CD4-positive, CD25-positive, alpha-beta regulatory T cell (primary cell): ENCODE data around the gene SRP68. TPM values are rescaled to one million over a fixed set of nuclear protein-coding genes. Genes with fewer than 3 reads are reported as not detected.

Experiments used
- ATAC-seq, 2 donors: fragments of 150-1000 bp; cut with Tn5 transposase; one replicate each; pipeline ENCODE4 v1.10.0; 2021; ENCODE audit warnings: low read depth in 2 of 2, moderate number of reproducible peaks in 2 of 2, moderate library complexity in 1 of 2
- DNase-seq, 3 donors: peaks; one replicate each; pipeline versions ENCODE4 v3.0.0 to v3.0.0-alpha.2; 2012 to 2022; ENCODE audit warnings: mixed read lengths in 1 of 3
- H3K27ac ChIP-seq: one replicate; pipeline ENCODE4 v1.7.0; 2013; ENCODE audit warnings: mild to moderate bottlenecking, low read length; ENCODE audit not compliant: insufficient read depth, poor library complexity, severe bottlenecking
- H3K27me3 ChIP-seq: one replicate; pipeline ENCODE4 v1.7.0; 2013; ENCODE audit warnings: low read length; ENCODE audit not compliant: control insufficient read depth, insufficient read depth
- H3K36me3 ChIP-seq: one replicate; pipeline ENCODE4 v1.7.0; 2013; ENCODE audit warnings: mild to moderate bottlenecking, low read length, moderate library complexity; ENCODE audit not compliant: control insufficient read depth, insufficient read depth
- H3K4me1 ChIP-seq: 2 replicates; pipeline ENCODE4 v1.7.0; 2013; ENCODE audit warnings: mild to moderate bottlenecking, low read length; ENCODE audit not compliant: insufficient read depth, control insufficient read depth, poor library complexity, severe bottlenecking
- H3K4me3 ChIP-seq: one replicate; pipeline ENCODE4 v1.7.0; 2013; ENCODE audit warnings: low read depth, mild to moderate bottlenecking, low read length, moderate library complexity
- H3K9me3 ChIP-seq, 2 experiments: 1 replicate in 1 of 2; 2 replicates in 1 of 2; pipeline ENCODE4 v1.7.0; 2013; ENCODE audit warnings: low read length in 2 of 2, mild to moderate bottlenecking in 1 of 2, moderate library complexity in 1 of 2; ENCODE audit not compliant: control insufficient read depth in 2 of 2
- H3K27ac Mint-ChIP-seq, 3 donors: one replicate each; pipeline ENCODE4 v1.8.0; 2020 to 2022; ENCODE audit warnings: mild to moderate bottlenecking in 3 of 3, mixed read lengths in 3 of 3, moderate library complexity in 2 of 3
- H3K27me3 Mint-ChIP-seq: one replicate; pipeline ENCODE4 v1.8.0; 2022; ENCODE audit warnings: mild to moderate bottlenecking, mixed read lengths
- H3K36me3 Mint-ChIP-seq: one replicate; pipeline ENCODE4 v1.8.0; 2020; ENCODE audit warnings: mixed read lengths
- H3K4me1 Mint-ChIP-seq, 4 donors: one replicate each; pipeline ENCODE4 v1.8.0; 2020 to 2022; ENCODE audit warnings: mixed read lengths in 4 of 4, mild to moderate bottlenecking in 1 of 4
- H3K4me3 Mint-ChIP-seq, 4 donors: one replicate each; pipeline ENCODE4 v1.8.0; 2020 to 2022; ENCODE audit warnings: mild to moderate bottlenecking in 4 of 4, mixed read lengths in 4 of 4, moderate library complexity in 3 of 4
- H3K9me3 Mint-ChIP-seq, 7 donors: one replicate each; pipeline ENCODE4 v1.8.0; 2020 to 2022; ENCODE audit warnings: mixed read lengths in 7 of 7, mild to moderate bottlenecking in 3 of 7, moderate library complexity in 2 of 7
- polyA plus RNA-seq, 4 donors: library from polyadenylated mRNA; unstranded; fragments of 300-500 nt; fragmentation: Illumina TruSeq; gene quantifications; one replicate each; pipeline ENCODE4 v1.2.3, GENCODE V29; 2021
- total RNA-seq: library from RNA; stranded (reverse); gene quantifications from one replicate; pipeline ENCODE4 v1.2.3, GENCODE V29; 2022

SRP68 gene
- total and polyA plus RNA-seq, 5 donors from 2014 or later = 68.8 to 81.0 (median 71.9) TPM

DNA sequence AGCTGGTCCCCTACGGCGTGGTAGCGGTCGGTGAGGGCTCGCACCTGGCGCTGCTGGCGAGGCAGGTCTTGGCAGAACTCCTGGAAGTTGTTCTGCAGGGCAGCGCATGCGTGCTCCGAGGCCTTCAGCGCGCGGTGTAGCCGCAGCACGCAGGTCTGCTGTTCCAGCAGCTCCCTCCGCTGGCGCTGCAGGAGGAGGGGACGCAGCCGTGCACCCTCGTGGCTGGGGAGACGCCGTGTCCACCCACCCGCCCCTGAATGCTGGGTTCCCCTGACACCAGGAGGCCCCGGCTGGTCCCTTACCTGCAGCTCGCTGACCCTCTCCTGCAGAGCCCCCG, 57.4 kb downstream of the SRP68 start:
- DNase-seq (no peak), ATAC-seq (no peak)
- Histone ChIP-seq H3K27ac (no peak overlapping the region), H3K4me1 (peaks cover 9% of the 10 kb centered on the region), H3K9me3 (no peaks in the 10 kb centered on the region), H3K27me3 (no peaks in the 10 kb centered on the region), H3K36me3 (no peaks in the 10 kb centered on the region), H3K4me3 (no peak overlapping the region)
- H3K4me1 Mint-ChIP-seq = peaks cover 0 to 13% (median 4%) of the 10 kb centered on the region in 4 donors
- no peak overlapping the region for H3K4me3 Mint-ChIP-seq
- H3K27me3 Mint-ChIP-seq = no peaks in the 10 kb centered on the region
- no peaks in the 10 kb centered on the region for H3K36me3 Mint-ChIP-seq
- H3K9me3 Mint-ChIP-seq = no peaks in the 10 kb centered on the region
- H3K27ac Mint-ChIP-seq = no peak overlapping the region

DNA sequence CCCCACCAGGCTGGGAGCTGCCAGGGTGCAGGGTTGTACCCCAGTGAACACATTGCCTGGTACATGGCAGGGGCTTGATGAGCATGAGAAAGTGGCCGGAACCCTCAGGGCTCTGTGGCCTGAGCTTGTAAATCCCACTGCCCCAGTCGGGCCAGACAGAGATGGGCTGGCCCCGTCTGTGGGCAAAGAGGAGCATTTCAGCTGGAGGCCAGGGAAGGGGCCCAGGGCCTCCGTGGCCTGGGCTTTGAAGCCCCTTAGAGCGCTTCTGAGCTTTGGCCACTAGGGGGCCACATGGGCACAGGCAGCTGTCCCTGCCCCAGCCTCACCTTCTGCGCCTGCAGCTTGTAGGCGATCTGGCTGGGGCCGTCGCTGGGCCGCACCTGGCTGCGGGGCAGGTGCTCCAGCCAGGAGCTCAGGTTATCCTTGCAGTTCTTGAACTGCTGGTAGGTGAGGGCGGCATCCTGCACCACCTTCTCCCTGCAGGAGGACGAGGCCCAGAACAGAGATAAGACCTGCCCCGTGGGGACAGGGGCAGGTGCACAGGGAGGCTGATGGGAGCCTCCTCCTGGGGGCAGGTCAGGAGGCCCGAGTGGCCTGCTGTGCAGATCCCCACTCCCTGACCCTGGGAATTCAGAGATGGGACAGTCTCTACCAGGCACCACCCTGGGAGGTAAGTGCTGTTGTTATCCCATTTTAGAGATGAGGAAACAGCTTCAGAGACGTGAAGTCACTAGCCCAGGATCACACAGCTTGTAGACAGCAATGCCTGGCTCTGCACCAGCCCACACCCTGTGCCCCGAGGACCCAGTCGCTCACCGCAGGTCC, 58.0 kb downstream of the SRP68 start:
- Histone ChIP-seq H3K4me1 (peaks cover 9% of the 10 kb centered on the region), H3K27me3 (no peaks in the 10 kb centered on the region), H3K4me3 (no peak overlapping the region), H3K9me3 (no peaks in the 10 kb centered on the region), H3K36me3 (no peaks in the 10 kb centered on the region), H3K27ac (no peak overlapping the region)
- ATAC-seq = peak; percentile 87 to 93
- H3K4me1 Mint-ChIP-seq = peaks cover 0 to 13% (median 4%) of the 10 kb centered on the region in 4 donors
- H3K36me3 Mint-ChIP-seq = no peaks in the 10 kb centered on the region
- H3K9me3 Mint-ChIP-seq = no peaks in the 10 kb centered on the region
- no peaks in the 10 kb centered on the region for H3K27me3 Mint-ChIP-seq
- DNase-seq = peak; percentile 68 to 84 (median 79)
- peak overlapping the region in 1 of 4 donors; percentile 57 for H3K4me3 Mint-ChIP-seq
- peak overlapping the region in 2 of 3 donors; percentile 26 to 73 for H3K27ac Mint-ChIP-seq

DNA sequence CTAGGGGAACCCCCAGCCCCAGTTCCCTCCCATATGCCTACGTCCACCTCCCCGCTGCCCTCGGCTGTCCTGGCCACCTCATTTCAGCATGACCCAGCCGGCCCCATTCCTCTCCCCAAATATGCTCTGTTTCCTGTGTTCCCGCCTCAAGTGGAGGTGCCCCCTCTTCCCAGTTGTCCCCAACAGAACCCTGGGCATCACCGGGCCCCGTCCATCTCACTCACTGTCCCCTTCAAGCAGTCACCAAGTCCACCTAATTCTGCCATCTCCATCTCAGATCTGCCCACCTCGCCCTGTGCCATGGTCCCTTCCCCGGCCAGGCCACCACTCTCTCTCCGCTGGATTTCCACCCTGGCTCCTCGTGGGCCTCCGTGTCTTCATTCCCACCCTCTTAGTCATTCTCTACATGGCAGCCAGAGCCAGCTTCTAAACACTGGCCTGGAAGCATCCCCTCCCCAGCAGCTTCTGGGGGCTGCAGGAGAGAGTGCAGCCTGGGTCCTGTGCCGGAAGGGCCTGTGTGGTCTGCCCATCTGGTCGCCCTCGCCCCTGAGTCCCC, 58.9 kb downstream of the SRP68 start:
- peaks cover 0 to 13% (median 4%) of the 10 kb centered on the region in 4 donors for H3K4me1 Mint-ChIP-seq
- no peaks in the 10 kb centered on the region for H3K27me3 Mint-ChIP-seq
- Histone ChIP-seq H3K36me3 (no peaks in the 10 kb centered on the region), H3K27me3 (no peaks in the 10 kb centered on the region), H3K4me3 (no peak overlapping the region), H3K9me3 (no peaks in the 10 kb centered on the region), H3K27ac (no peak overlapping the region), H3K4me1 (peaks cover 9% of the 10 kb centered on the region)
- H3K9me3 Mint-ChIP-seq = no peaks in the 10 kb centered on the region
- H3K4me3 Mint-ChIP-seq = no peak overlapping the region
- ATAC-seq = no peak
- no peak overlapping the region for H3K27ac Mint-ChIP-seq
- no peaks in the 10 kb centered on the region for H3K36me3 Mint-ChIP-seq
- DNase-seq = no peak

DNA sequence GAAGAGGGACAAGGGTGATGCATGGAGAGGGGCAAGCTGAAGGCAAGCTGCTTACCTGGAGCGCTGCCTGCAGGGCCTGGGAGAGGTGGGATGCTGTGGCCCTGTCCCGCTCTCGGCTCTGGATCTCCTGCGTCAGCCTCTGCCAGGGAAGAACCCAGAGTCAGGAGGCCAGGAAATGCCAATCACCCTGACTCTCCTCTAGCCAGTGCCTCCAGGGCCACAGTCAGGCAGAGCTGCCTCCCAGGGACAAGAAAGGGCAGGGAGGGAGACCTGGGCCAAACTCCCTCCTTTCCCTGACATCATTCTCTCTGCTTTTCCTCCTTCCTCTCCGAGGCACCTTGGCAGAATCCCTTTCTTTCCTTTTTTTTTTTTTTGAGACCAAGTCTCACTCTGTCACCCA, 60.4 kb downstream of the SRP68 start:
- no peaks in the 10 kb centered on the region for H3K27me3 Mint-ChIP-seq
- H3K4me3 ChIP-seq = no peak overlapping the region
- no peak overlapping the region for H3K27ac Mint-ChIP-seq
- no peaks in the 10 kb centered on the region for H3K9me3 ChIP-seq
- no peak overlapping the region for H3K27ac ChIP-seq
- H3K9me3 Mint-ChIP-seq = no peaks in the 10 kb centered on the region
- DNase-seq = no peak
- H3K27me3 ChIP-seq = no peaks in the 10 kb centered on the region
- no peaks in the 10 kb centered on the region for H3K36me3 ChIP-seq
- peaks cover 0 to 13% (median 4%) of the 10 kb centered on the region in 4 donors for H3K4me1 Mint-ChIP-seq
- H3K36me3 Mint-ChIP-seq = no peaks in the 10 kb centered on the region
- no peak for ATAC-seq
- no peak overlapping the region for H3K4me3 Mint-ChIP-seq
- peaks cover 9% of the 10 kb centered on the region for H3K4me1 ChIP-seq

- ATAC-seq = no peak
- Histone ChIP-seq H3K4me1 (peaks cover 9% of the 10 kb centered on the region), H3K9me3 (no peaks in the 10 kb centered on the region), H3K4me3 (no peak overlapping the region), H3K36me3 (no peaks in the 10 kb centered on the region), H3K27ac (no peak overlapping the region), H3K27me3 (no peaks in the 10 kb centered on the region)
- peaks cover 2 to 20% (median 6%) of the 10 kb centered on the region in 4 donors for H3K4me1 Mint-ChIP-seq
- peaks cover 7% of the 10 kb centered on the region for H3K36me3 Mint-ChIP-seq
- no peaks in the 10 kb centered on the region for H3K27me3 Mint-ChIP-seq
- no peaks in the 10 kb centered on the region for H3K9me3 Mint-ChIP-seq
- H3K27ac Mint-ChIP-seq = no peak overlapping the region
- DNase-seq = no peak
- H3K4me3 Mint-ChIP-seq = peak overlapping the region in 1 of 4 donors; percentile 47
Measured at GRCh38 chr17:76009969-76010661, 62.2 kb downstream of the SRP68 start.

- Histone ChIP-seq H3K27ac (no peak overlapping the region), H3K36me3 (no peaks in the 10 kb centered on the region), H3K9me3 (no peaks in the 10 kb centered on the region), H3K4me3 (no peak overlapping the region), H3K27me3 (no peaks in the 10 kb centered on the region), H3K4me1 (peaks cover 7% of the 10 kb centered on the region)
- Mint-ChIP-seq H3K4me3 (no peak overlapping the region), H3K27ac (peak overlapping the region in 1 of 3 donors; percentile 42), H3K36me3 (peaks cover 7% of the 10 kb centered on the region), H3K4me1 (peaks cover 2 to 16% (median 6%) of the 10 kb centered on the region in 4 donors), H3K27me3 (no peaks in the 10 kb centered on the region), H3K9me3 (no peaks in the 10 kb centered on the region)
- no peak for DNase-seq
- ATAC-seq = no peak
Measured at GRCh38 chr17:76009447-76009846, 62.9 kb downstream of the SRP68 start.

GRCh38 chr17:76008630-76009425, 63.5 kb downstream of the SRP68 start:
- Histone ChIP-seq H3K4me3 (no peak overlapping the region), H3K4me1 (peaks cover under 1% of the 10 kb centered on the region), H3K9me3 (no peaks in the 10 kb centered on the region), H3K27me3 (no peaks in the 10 kb centered on the region), H3K27ac (no peak overlapping the region), H3K36me3 (no peaks in the 10 kb centered on the region)
- DNase-seq (no peak), ATAC-seq (no peak)
- Mint-ChIP-seq H3K36me3 (peaks cover 7% of the 10 kb centered on the region), H3K9me3 (no peaks in the 10 kb centered on the region), H3K4me3 (no peak overlapping the region), H3K4me1 (peaks cover 0 to 10% (median 3%) of the 10 kb centered on the region in 4 donors), H3K27ac (peak overlapping the region in 1 of 3 donors; percentile 42), H3K27me3 (no peaks in the 10 kb centered on the region)
